CD14-positive monocyte (primary cell): ENCODE results near the gene SPATA12. TPM values are rescaled to one million over a fixed set of nuclear protein-coding genes. Genes with fewer than 3 reads are reported as not detected.
A peak's percentile ranks its signal among the peaks of the same experiment; 100 is the strongest.

Experiments used
- DNase-seq, 3 donors: peaks; one replicate each; pipeline ENCODE4 v3.0.0-alpha.2; 2011 to 2022
- H2AFZ ChIP-seq: 2 replicates; pipeline ENCODE4 v1.6.0; 2012; ENCODE audit warnings: mild to moderate bottlenecking, low read depth, low read length, inconsistent platforms; ENCODE audit not compliant: insufficient read depth, poor library complexity, severe bottlenecking
- H3K27ac ChIP-seq, 2 donors: 1 replicate in 1 of 2; 2 replicates in 1 of 2; pipeline ENCODE4 v1.5.1; 2012 to 2013; ENCODE audit warnings: low read length in 2 of 2, control low read depth in 1 of 2, inconsistent platforms in 1 of 2, low read depth in 1 of 2, mild to moderate bottlenecking in 1 of 2
- H3K27me3 ChIP-seq, 2 donors: one replicate each; pipeline versions ENCODE4 v1.6.0 to v1.6.1; 2011 to 2013; ENCODE audit warnings: low read length in 2 of 2; ENCODE audit not compliant: control insufficient read depth in 2 of 2, insufficient read depth in 2 of 2
- H3K36me3 ChIP-seq, 2 donors: replicated peaks in 1 of 2; 1 replicate in 1 of 2; 2 replicates in 1 of 2; pipeline versions ENCODE4 v1.5.1 to v1.6.1; 2012 to 2013; ENCODE audit warnings: low read length in 2 of 2, control low read depth in 1 of 2, inconsistent platforms in 1 of 2, mild to moderate bottlenecking in 1 of 2; ENCODE audit not compliant: insufficient read depth in 2 of 2, control insufficient read depth in 1 of 2
- H3K4me1 ChIP-seq, 2 donors: 1 replicate in 1 of 2; 2 replicates in 1 of 2; pipeline versions ENCODE4 v1.5.1 to v1.6.1; 2012 to 2013; ENCODE audit warnings: low read length in 2 of 2, control low read depth in 1 of 2, inconsistent platforms in 1 of 2, mild to moderate bottlenecking in 1 of 2, moderate library complexity in 1 of 2; ENCODE audit not compliant: insufficient read depth in 2 of 2, control insufficient read depth in 1 of 2
- H3K4me2 ChIP-seq: replicated peaks from 2 replicates; pipeline ENCODE3; 2012; ENCODE audit warnings: low read length, moderate library complexity, mild to moderate bottlenecking; ENCODE audit not compliant: poor library complexity, severe bottlenecking; ENCODE audit errors: extremely low read depth
- H3K4me3 ChIP-seq, 3 experiments: fragments of 200-600 bp in 1 of 3; sonication (generic) in 1 of 3; replicated peaks in 1 of 3; 1 replicate in 2 of 3; 2 replicates in 1 of 3; pipeline ENCODE4 v1.5.1; 2011 to 2013; ENCODE audit warnings: low read length in 3 of 3, mild to moderate bottlenecking in 3 of 3, control low read depth in 2 of 3, low read depth in 2 of 3, inconsistent platforms in 1 of 3, moderate library complexity in 1 of 3
- H3K79me2 ChIP-seq: 2 replicates; pipeline ENCODE4 v1.6.0; 2012; ENCODE audit warnings: mild to moderate bottlenecking, control low read depth, inconsistent platforms, low read length, moderate library complexity; ENCODE audit not compliant: insufficient read depth
- H3K9ac ChIP-seq: 2 replicates; pipeline ENCODE4 v1.6.0; 2017; ENCODE audit warnings: low read length, mild to moderate bottlenecking; ENCODE audit not compliant: insufficient read depth, poor library complexity, severe bottlenecking
- H3K9me3 ChIP-seq, 2 donors: replicated peaks in 1 of 2; 1 replicate in 1 of 2; 2 replicates in 1 of 2; pipeline versions ENCODE4 v1.5.1 to v1.6.1; 2012 to 2013; ENCODE audit warnings: low read length in 2 of 2, control low read depth in 1 of 2; ENCODE audit not compliant: control insufficient read depth in 1 of 2, insufficient read depth in 1 of 2
- H4K20me1 ChIP-seq: 2 replicates; pipeline ENCODE4 v1.6.0; 2012; ENCODE audit warnings: mild to moderate bottlenecking, low read length, control low read depth, moderate library complexity; ENCODE audit not compliant: insufficient read depth
- H3K27ac Mint-ChIP-seq, 7 donors: one replicate each; pipeline ENCODE4 v1.8.0; 2020; ENCODE audit warnings: mild to moderate bottlenecking in 7 of 7, mixed read lengths in 7 of 7, moderate library complexity in 6 of 7, inconsistent platforms in 2 of 7
- H3K27me3 Mint-ChIP-seq, 3 donors: one replicate each; pipeline ENCODE4 v1.8.0; 2021 to 2022; ENCODE audit warnings: low read depth in 3 of 3, mild to moderate bottlenecking in 3 of 3, mixed read lengths in 3 of 3, moderate library complexity in 3 of 3, inconsistent platforms in 1 of 3
- H3K36me3 Mint-ChIP-seq, 2 donors: one replicate each; pipeline ENCODE4 v1.8.0; 2020; ENCODE audit warnings: mixed read lengths in 2 of 2, inconsistent platforms in 1 of 2, mild to moderate bottlenecking in 1 of 2
- H3K4me1 Mint-ChIP-seq: one replicate; pipeline ENCODE4 v1.8.0; 2020; ENCODE audit warnings: mild to moderate bottlenecking, mixed read lengths
- H3K4me3 Mint-ChIP-seq, 2 donors: one replicate each; pipeline ENCODE4 v1.8.0; 2020; ENCODE audit warnings: mild to moderate bottlenecking in 2 of 2, mixed read lengths in 2 of 2, moderate library complexity in 1 of 2
- H3K9me3 Mint-ChIP-seq, 7 donors: one replicate each; pipeline ENCODE4 v1.8.0; 2020 to 2022; ENCODE audit warnings: mixed read lengths in 7 of 7, mild to moderate bottlenecking in 6 of 7, moderate library complexity in 6 of 7, inconsistent platforms in 2 of 7
- CTCF ChIP-seq: fragments of 200-600 bp; IDR thresholded peaks from one replicate; pipeline ENCODE4 v1.8.0; 2022; ENCODE audit warnings: antibody characterized with exemption, mild to moderate bottlenecking
- WGBS: methylation state at CpG from one replicate; pipeline ENCODE4 v1.1.5; 2013; ENCODE audit warnings: missing lambda C conversion rate; ENCODE audit not compliant: insufficient coverage; 5-methylcytosine and 5-hydroxymethylcytosine counted together
- intact Hi-C, 2 donors: fragments of 100-400 bp; cut with micrococcal nuclease; formaldehyde crosslinking; loops; one replicate each; pipeline versions ENCODE4 v1.15.0 to v1.15.1; 2023
- polyA plus RNA-seq, 3 donors: library from polyadenylated mRNA; depleted of rRNA in 1 of 3; unstranded in 2 of 3; stranded (reverse) in 1 of 3; fragments of 300-500 nt in 2 of 3; fragments of >200 nt in 1 of 3; fragmentation: Illumina TruSeq in 2 of 3; gene quantifications; 1 replicate in 2 of 3; 2 replicates in 1 of 3; pipeline ENCODE4 v1.2.3, GENCODE V29; 2012 to 2021

The SPATA12 gene
- polyA plus RNA-seq, 3 donors = 0.07 to 0.16 (median 0.10) TPM

- Histone ChIP-seq H3K4me3 (no peak overlapping the region), H4K20me1 (no peaks in the 10 kb centered on the region), H3K79me2 (no peaks in the 10 kb centered on the region), H3K27ac (no peak overlapping the region), H3K4me1 (no peaks in the 10 kb centered on the region), H3K4me2 (no peak overlapping the region), H3K9ac (no peak overlapping the region), H3K36me3 (no peaks in the 10 kb centered on the region), H3K27me3 (no peaks in the 10 kb centered on the region), H3K9me3 (no peaks in the 10 kb centered on the region), H2AFZ (no peak overlapping the region)
- WGBS = 100% methylated on average over 5 of the region's 7 CpGs
- H3K4me3 Mint-ChIP-seq = no peak overlapping the region
- H3K4me1 Mint-ChIP-seq = peaks cover 4% of the 10 kb centered on the region
- H3K27ac Mint-ChIP-seq = peak overlapping the region in 1 of 7 donors; percentile 54
- DNase-seq = no peak
- intact Hi-C loops = no loop called here
- H3K9me3 Mint-ChIP-seq = peaks cover 0 to 4% (median 0%) of the 10 kb centered on the region in 7 donors
- H3K36me3 Mint-ChIP-seq = no peaks in the 10 kb centered on the region
- TF ChIP-seq CTCF = no peak
- peaks cover 0 to 6% (median 5%) of the 10 kb centered on the region in 3 donors for H3K27me3 Mint-ChIP-seq
Measured at GRCh38 chr3:57046101-57046765, 14.2 kb upstream of the SPATA12 start.

- DNase-seq = no peak
- H3K4me3 ChIP-seq = no peak overlapping the region
- H2AFZ ChIP-seq = no peak overlapping the region
Measured at GRCh38 chr3:57048052-57048671, 12.3 kb upstream of the SPATA12 start.

More at GRCh38 chr3:57048052-57048671, 12.3 kb upstream of the SPATA12 start:
- no peaks in the 10 kb centered on the region for H4K20me1 ChIP-seq
- no peak overlapping the region for H3K4me2 ChIP-seq
- Mint-ChIP-seq H3K4me1 (peaks cover 4% of the 10 kb centered on the region), H3K27ac (no peak overlapping the region), H3K4me3 (no peak overlapping the region), H3K27me3 (peaks cover 0 to 6% (median 3%) of the 10 kb centered on the region in 3 donors), H3K9me3 (peaks cover 0 to 4% (median 0%) of the 10 kb centered on the region in 7 donors), H3K36me3 (no peaks in the 10 kb centered on the region)
- H3K79me2 ChIP-seq = no peaks in the 10 kb centered on the region
- no peak overlapping the region for H3K9ac ChIP-seq
- no peaks in the 10 kb centered on the region for H3K9me3 ChIP-seq
- H3K4me1 ChIP-seq = no peaks in the 10 kb centered on the region
- no peaks in the 10 kb centered on the region for H3K27me3 ChIP-seq
- H3K36me3 ChIP-seq = no peaks in the 10 kb centered on the region
- WGBS = 78% methylated on average over 5 of the region's 8 CpGs
- no peak overlapping the region for H3K27ac ChIP-seq
- no peak for TF ChIP-seq CTCF
- intact Hi-C loops = no loop called here
